Measurements from ENCODE around the gene ELN.

The ELN gene

GRCh38 chr7:74049997-74050798, 22.2 kb downstream of the ELN start:
- ChIA-PET POLR2A (no interaction called here), CTCF (no interaction called here)
- no peak for TF ChIP-seq CTCF (IDR thresholded peaks at IDR 0.05; ENCODE audit: control extremely low read depth, extremely low read depth, low read depth, missing control alignments)
- DNase-seq (ENCODE audit: extremely low spot score), result no peak

DNA sequence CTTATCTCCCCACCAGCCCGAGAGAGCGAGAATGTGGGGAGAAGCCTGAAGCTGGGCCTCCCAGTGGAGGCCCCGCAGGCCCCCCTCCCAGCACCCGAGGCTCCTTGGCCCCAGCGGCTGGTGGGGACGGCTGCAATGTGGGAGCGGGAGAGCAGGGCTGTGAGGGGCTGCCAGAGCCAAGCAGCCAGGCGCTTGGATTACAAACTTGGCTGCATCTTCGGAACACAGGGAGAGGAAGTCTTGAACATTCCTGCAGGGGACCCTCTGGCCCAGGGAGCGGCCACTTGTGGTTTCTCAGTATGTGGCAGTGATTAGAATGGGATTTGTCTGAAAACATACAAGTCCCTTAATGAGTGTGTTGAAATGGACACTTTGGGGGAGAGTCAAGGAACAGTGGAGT, 23.2 kb downstream of the ELN start:
- DNase-seq (ENCODE audit: extremely low spot score), result no peak
- POLR2A ChIA-PET, result no interaction called here
- CTCF ChIA-PET, result no interaction called here
- TF ChIP-seq CTCF (IDR thresholded peaks at IDR 0.05; ENCODE audit: control extremely low read depth, extremely low read depth, low read depth, missing control alignments), result no peak

DNA sequence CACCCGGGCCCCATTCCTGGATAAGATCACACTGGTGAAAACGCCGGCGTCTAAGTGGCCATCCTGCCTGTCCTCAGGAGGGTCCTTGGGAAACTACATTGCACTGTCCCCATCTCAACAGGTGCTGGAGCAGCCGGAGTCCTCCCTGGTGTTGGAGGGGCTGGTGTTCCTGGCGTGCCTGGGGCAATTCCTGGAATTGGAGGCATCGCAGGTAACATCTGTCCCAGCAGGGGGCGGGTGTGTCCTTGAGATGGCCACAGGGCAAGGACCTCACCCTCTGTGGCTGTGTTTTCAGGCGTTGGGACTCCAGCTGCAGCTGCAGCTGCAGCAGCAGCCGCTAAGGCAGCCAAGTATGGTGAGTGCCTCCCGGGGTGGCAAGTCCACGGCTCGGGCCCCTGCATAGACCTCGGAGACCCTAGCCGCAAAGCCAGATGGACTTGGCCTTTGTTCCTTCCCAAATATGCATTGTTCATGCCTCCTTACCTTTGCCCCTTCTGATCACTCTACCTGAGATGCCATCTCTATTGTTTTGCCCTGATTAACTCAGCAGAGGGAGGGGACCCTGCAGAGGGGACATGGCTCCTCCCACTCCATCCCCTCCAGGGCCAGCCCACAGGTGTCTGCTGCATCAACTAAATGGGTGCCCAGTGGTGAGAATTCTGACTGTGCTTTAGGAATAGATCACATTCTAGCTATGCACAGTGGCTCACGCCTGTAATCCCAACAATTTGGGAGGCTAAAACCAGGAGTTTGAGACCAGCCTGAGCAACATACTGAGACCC, 23.8 kb downstream of the ELN start:
- CTCF ChIA-PET, result no interaction called here
- no peak for DNase-seq (ENCODE audit: extremely low spot score)
- peak; percentile 36 for TF ChIP-seq CTCF (IDR thresholded peaks at IDR 0.05; ENCODE audit: control extremely low read depth, extremely low read depth, low read depth, missing control alignments)
- POLR2A ChIA-PET, result no interaction called here

- TF ChIP-seq CTCF (IDR thresholded peaks at IDR 0.05; ENCODE audit: control extremely low read depth, extremely low read depth, low read depth, missing control alignments), result no peak
- ChIA-PET CTCF (no interaction called here), POLR2A (no interaction called here)
- DNase-seq (ENCODE audit: extremely low spot score), result no peak
Measured at GRCh38 chr7:74052628-74053027, 24.7 kb downstream of the ELN start.

DNA sequence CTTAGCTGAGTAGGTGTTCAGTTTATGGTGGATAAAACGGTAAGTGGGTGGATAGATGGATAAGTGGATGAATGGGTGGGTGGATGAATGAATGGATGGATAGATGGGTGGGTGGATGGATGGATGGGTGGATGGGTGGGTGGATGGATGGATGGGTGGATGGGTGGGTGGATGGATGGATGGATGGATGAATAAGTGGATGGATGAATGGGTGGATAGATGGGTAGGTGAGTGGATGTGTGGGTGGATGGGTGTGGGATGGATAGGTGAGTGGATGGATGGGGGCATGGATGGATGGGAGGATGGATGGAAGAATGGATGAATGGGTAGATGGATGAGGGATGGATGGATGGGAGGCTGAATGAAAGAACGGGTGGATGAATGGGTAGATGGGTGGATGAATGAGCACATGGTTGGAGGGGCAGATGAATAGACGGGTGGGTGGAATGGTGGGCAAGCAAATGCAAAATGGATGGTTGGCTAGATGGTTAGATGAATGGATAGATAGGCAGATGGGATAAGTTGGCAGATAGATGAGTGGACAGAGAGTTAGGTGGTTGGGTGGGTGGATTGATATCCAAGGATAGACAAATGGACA, 25.7 kb downstream of the ELN start:
- ChIA-PET POLR2A (interaction anchor here (0.7 kb wide), 1 partner anchor 284 kb away, joined by 6 read pairs; no protein-coding TSS in a partner anchor), CTCF (interaction anchor here (1.4 kb wide), 1 partner anchor 11 kb away, joined by 4 read pairs; no protein-coding TSS in a partner anchor)
- DNase-seq (ENCODE audit: extremely low spot score), result no peak
- TF ChIP-seq CTCF (IDR thresholded peaks at IDR 0.05; ENCODE audit: control extremely low read depth, extremely low read depth, low read depth, missing control alignments), result no peak

DNA sequence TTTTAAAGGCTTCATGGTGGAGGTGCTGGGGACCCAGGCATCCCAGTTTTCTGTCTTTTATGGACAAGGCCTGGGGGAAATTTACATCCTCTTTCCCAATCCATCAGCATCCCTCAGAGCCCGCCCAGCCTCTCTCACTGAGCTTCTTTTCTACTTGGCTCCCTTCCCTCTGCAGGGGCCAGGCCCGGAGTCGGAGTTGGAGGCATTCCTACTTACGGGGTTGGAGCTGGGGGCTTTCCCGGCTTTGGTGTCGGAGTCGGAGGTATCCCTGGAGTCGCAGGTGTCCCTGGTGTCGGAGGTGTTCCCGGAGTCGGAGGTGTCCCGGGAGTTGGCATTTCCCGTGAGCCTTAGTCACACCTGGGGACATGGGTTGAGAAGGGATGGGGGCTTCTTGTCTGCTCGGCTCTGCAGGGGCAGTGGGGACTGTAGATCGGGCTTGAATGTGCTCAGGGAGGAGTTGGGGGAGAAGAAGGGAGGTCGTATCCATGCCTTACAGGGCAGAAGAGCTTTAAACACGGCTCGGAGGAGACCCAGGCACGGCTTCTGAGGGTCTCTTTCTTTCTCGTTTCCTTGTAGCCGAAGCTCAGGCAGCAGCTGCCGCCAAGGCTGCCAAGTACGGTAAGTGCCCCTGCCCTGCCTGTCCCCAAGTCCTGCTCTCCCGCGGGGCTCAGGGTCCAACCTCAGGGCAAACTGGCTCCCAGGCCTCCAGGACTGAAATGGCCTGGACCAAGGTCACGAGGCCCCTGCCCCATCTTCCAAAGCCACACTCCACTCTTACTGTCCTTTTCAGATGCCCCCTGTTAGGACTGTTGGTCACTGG, 28.3 kb downstream of the ELN start:
- ChIA-PET CTCF (no interaction called here), POLR2A (no interaction called here)
- TF ChIP-seq CTCF (IDR thresholded peaks at IDR 0.05; ENCODE audit: control extremely low read depth, extremely low read depth, low read depth, missing control alignments), result no peak
- no peak for DNase-seq (ENCODE audit: extremely low spot score)
